Ectodermal cell (in vitro differentiated cells): ENCODE data around the gene ADARB1.

Source experiments
- H3K27ac ChIP-seq: 2 replicates; pipeline ENCODE4 v1.7.0; 2013; ENCODE audit warnings: mild to moderate bottlenecking, low read depth, low read length; ENCODE audit not compliant: insufficient read depth, poor library complexity, severe bottlenecking
- H3K27me3 ChIP-seq: 2 replicates; pipeline ENCODE4 v1.7.0; 2013; ENCODE audit warnings: mild to moderate bottlenecking, low read length; ENCODE audit not compliant: insufficient read depth, control insufficient read depth, poor library complexity, severe bottlenecking
- H3K36me3 ChIP-seq: one replicate; pipeline ENCODE4 v1.7.0; 2013; ENCODE audit warnings: low read length; ENCODE audit not compliant: control insufficient read depth, insufficient read depth
- H3K4me1 ChIP-seq: one replicate; pipeline ENCODE4 v1.7.0; 2013; ENCODE audit warnings: low read length; ENCODE audit not compliant: control insufficient read depth, insufficient read depth
- H3K4me3 ChIP-seq: 2 replicates; pipeline ENCODE4 v1.7.0; 2013; ENCODE audit warnings: low read depth, low read length, control low read depth; ENCODE audit not compliant: insufficient read depth
- H3K9me3 ChIP-seq: 2 replicates; pipeline ENCODE4 v1.7.0; 2013; ENCODE audit warnings: mild to moderate bottlenecking, low read length, moderate library complexity; ENCODE audit not compliant: control insufficient read depth
- WGBS, 2 experiments: methylation state at CpG; one replicate each; pipeline ENCODE4 v1.1.7; 2013; ENCODE audit warnings: missing lambda C conversion rate in 2 of 2; 5-methylcytosine and 5-hydroxymethylcytosine counted together

The ADARB1 gene

GRCh38 chr21:45040157-45040711, 34.1 kb upstream of the ADARB1 start:
- WGBS, 2 experiments, result 89 to 94% methylated on average over 9 of the region's 9 CpGs
- no peaks in the 10 kb centered on the region for H3K9me3 ChIP-seq
- no peaks in the 10 kb centered on the region for H3K4me1 ChIP-seq
- H3K36me3 ChIP-seq, result no peaks in the 10 kb centered on the region
- no peaks in the 10 kb centered on the region for H3K27me3 ChIP-seq
- no peak overlapping the region for H3K27ac ChIP-seq
- no peak overlapping the region for H3K4me3 ChIP-seq

DNA sequence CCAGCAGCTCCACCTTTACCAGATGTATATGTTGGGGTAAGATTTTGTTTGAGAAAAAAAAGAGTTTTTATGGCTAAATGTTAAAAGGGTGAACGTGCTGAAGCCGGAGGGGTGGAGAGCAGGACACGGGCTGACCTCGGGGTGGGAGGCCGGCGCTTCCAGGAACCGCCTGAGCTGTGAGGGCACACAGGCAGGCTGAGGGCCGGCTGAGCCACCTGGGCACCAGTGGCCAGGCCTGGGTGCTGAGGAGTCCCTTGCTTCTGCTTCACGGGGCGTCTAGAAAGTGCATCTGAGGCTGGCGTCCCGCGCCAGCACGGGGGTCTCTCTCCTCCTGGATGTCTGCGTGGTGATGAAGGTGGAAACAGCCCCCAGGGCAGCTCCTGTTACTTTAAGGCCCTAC, 33.6 kb upstream of the ADARB1 start:
- WGBS, 2 experiments, result 92% methylated on average over 15 of the region's 15 CpGs
- Histone ChIP-seq H3K27me3 (no peaks in the 10 kb centered on the region), H3K4me1 (no peaks in the 10 kb centered on the region), H3K4me3 (no peak overlapping the region), H3K36me3 (no peaks in the 10 kb centered on the region), H3K27ac (no peak overlapping the region), H3K9me3 (no peaks in the 10 kb centered on the region)

DNA sequence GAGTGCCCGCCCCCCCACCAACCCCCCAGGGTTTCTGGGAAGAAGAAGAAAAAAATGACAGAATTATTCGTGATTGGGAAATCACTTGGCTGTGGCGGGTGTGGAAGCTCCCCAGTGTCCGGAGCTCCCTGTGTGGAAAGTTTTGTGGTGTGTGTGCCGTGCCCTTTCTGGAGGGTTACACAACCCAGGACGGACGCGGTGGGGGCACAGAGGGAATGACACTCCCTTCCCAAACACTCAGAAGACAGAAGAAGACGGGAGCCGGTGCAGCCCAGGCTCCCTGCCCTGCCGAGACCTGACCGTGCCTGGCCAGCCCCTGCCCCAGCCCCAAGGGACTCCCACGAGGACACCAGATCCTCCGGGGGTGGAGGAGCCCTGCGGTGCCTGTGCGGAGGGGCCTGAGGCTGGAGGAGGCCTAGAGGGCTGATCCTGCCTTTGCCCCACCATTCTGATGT, 33.0 kb upstream of the ADARB1 start:
- H3K4me3 ChIP-seq, result no peak overlapping the region
- H3K27me3 ChIP-seq, result no peaks in the 10 kb centered on the region
- H3K4me1 ChIP-seq, result no peaks in the 10 kb centered on the region
- H3K9me3 ChIP-seq, result no peaks in the 10 kb centered on the region
- H3K36me3 ChIP-seq, result no peaks in the 10 kb centered on the region
- 79 to 80% methylated on average over 14 to 16 of the region's 16 CpGs for WGBS, 2 experiments
- no peak overlapping the region for H3K27ac ChIP-seq

- Histone ChIP-seq H3K36me3 (no peaks in the 10 kb centered on the region), H3K27ac (no peak overlapping the region), H3K27me3 (no peaks in the 10 kb centered on the region), H3K4me3 (no peak overlapping the region), H3K9me3 (no peaks in the 10 kb centered on the region), H3K4me1 (no peaks in the 10 kb centered on the region)
- 92 to 96% methylated on average over 7 of the region's 7 CpGs for WGBS, 2 experiments
Observed at GRCh38 chr21:45041984-45042663, 32.3 kb upstream of the ADARB1 start.

GRCh38 chr21:45042664-45043161, 31.7 kb upstream of the ADARB1 start:
- Histone ChIP-seq H3K27ac (no peak overlapping the region), H3K36me3 (no peaks in the 10 kb centered on the region), H3K4me1 (no peaks in the 10 kb centered on the region), H3K4me3 (no peak overlapping the region), H3K27me3 (no peaks in the 10 kb centered on the region), H3K9me3 (no peaks in the 10 kb centered on the region)
- 91 to 92% methylated on average over 15 of the region's 15 CpGs for WGBS, 2 experiments

GRCh38 chr21:45043541-45044020, 30.8 kb upstream of the ADARB1 start:
- no peaks in the 10 kb centered on the region for H3K27me3 ChIP-seq
- no peaks in the 10 kb centered on the region for H3K9me3 ChIP-seq
- no peak overlapping the region for H3K27ac ChIP-seq
- 91 to 93% methylated on average over 22 of the region's 22 CpGs for WGBS, 2 experiments
- H3K4me1 ChIP-seq, result no peaks in the 10 kb centered on the region
- H3K4me3 ChIP-seq, result no peak overlapping the region
- H3K36me3 ChIP-seq, result no peaks in the 10 kb centered on the region

DNA sequence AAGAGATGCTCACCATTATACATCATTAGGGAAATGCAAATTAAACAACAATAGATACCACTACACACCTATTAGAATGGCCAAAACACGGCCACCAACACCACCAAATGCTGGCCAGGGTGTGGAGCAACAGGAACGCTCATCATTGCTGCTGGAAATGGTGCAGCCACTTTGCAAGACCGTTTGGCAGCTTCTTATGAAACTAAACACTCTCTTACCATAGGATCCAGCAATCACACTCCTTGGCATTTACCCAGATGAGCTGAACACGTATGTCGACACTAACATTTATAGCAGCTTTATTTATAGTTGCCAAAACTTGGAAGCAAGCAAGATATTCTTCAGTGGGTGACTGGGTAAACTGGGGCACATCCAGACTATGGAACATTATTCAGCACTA, 28.9 kb upstream of the ADARB1 start:
- Histone ChIP-seq H3K36me3 (no peaks in the 10 kb centered on the region), H3K4me3 (no peak overlapping the region), H3K27ac (no peak overlapping the region), H3K4me1 (peaks cover 3% of the 10 kb centered on the region), H3K27me3 (no peaks in the 10 kb centered on the region), H3K9me3 (no peaks in the 10 kb centered on the region)
- 93% methylated on average over 5 of the region's 5 CpGs for WGBS, 2 experiments

DNA sequence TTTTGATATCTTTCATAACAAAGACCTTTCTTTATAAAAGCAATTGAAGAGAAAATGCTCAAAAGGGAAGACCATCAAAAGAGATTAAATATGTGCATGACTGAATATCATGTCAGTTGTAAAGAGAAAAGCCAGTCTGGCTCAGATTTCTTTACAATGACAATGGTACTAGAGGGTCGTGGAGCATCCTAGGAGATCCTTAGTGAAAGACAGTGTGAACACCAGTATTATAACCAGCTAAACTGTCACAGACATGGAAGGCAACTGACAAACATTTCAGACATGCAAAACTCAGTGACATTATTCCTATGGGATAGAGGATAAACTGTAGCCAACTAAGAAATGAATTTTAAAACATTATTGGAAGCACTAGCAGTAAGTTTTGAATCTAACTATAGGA, 27.1 kb upstream of the ADARB1 start:
- WGBS, 2 experiments, result 75 to 76% methylated on average over 1 of the region's 1 CpG
- Histone ChIP-seq H3K4me1 (peaks cover 7% of the 10 kb centered on the region), H3K36me3 (no peaks in the 10 kb centered on the region), H3K9me3 (no peaks in the 10 kb centered on the region), H3K4me3 (no peak overlapping the region), H3K27me3 (no peaks in the 10 kb centered on the region), H3K27ac (no peak overlapping the region)

DNA sequence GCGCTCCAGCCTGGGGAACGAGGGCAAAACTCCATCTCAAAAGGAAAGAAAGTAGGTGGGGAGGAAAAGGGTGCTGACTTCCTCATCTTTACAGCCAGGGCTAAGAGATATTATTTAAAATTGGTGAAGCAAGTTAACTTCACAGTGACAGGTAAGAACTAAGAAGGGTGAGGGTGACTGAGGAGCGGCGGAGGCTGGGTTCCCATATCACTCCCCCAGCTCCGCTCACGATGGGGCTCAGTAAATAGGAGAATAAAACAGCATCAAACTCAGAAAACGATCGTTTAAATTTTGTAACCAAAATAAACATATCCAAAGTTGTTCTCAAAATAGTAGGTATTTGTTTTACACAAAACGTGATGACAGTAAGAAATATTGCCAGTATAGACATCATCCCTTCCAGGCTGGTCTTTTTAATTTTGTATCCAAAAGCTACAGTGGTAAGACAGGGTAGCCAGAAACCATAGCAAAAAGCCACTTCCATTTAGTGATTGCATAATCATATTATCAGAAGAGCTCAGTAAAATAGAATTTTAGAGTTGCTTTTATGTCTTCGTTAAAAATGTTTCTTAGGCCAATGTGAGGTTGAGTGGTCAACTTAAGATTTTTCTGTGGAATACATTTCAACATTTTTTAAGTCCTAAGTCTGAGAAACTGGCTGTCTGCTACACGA, 26.2 kb upstream of the ADARB1 start:
- peaks cover 7% of the 10 kb centered on the region for H3K4me1 ChIP-seq
- no peaks in the 10 kb centered on the region for H3K36me3 ChIP-seq
- no peaks in the 10 kb centered on the region for H3K9me3 ChIP-seq
- no peak overlapping the region for H3K27ac ChIP-seq
- H3K4me3 ChIP-seq, result no peak overlapping the region
- H3K27me3 ChIP-seq, result no peaks in the 10 kb centered on the region
- WGBS, 2 experiments, result 95 to 97% methylated on average over 10 to 11 of the region's 11 CpGs

GRCh38 chr21:45048968-45049367, 25.4 kb upstream of the ADARB1 start:
- 94 to 96% methylated on average over 6 of the region's 7 CpGs for WGBS, 2 experiments
- no peaks in the 10 kb centered on the region for H3K9me3 ChIP-seq
- H3K36me3 ChIP-seq, result no peaks in the 10 kb centered on the region

More at GRCh38 chr21:45048968-45049367, 25.4 kb upstream of the ADARB1 start:
- H3K27me3 ChIP-seq, result no peaks in the 10 kb centered on the region
- no peak overlapping the region for H3K4me3 ChIP-seq
- H3K27ac ChIP-seq, result no peak overlapping the region
- peaks cover 7% of the 10 kb centered on the region for H3K4me1 ChIP-seq
